ENCODE data around the gene N4BP3.
A peak's percentile ranks its signal among the peaks of the same experiment; 100 is the strongest.

N4BP3 gene

DNA sequence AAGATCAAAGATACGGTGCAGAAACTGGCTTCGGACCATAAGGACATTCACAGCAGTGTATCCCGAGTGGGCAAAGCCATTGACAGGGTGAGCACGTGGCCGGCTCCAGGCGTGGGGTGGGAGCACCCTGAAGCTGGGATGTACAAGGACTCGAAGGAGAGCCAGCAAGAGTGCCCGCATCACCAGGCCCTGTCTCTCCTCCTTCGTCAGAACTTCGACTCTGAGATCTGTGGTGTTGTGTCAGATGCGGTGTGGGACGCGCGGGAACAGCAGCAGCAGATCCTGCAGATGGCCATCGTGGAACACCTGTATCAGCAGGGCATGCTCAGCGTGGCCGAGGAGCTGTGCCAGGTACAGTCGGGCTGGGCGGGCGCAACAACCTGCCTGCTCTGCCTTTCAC is 29.3 kb downstream of the N4BP3 start:
- Histone ChIP-seq H3K36me3 (peaks cover 85% of the 10 kb centered on the region), H3K4me3 (no peak overlapping the region)
- no peak for TF ChIP-seq Cebpa-rat (IDR thresholded peaks at IDR 0.05)

DNA sequence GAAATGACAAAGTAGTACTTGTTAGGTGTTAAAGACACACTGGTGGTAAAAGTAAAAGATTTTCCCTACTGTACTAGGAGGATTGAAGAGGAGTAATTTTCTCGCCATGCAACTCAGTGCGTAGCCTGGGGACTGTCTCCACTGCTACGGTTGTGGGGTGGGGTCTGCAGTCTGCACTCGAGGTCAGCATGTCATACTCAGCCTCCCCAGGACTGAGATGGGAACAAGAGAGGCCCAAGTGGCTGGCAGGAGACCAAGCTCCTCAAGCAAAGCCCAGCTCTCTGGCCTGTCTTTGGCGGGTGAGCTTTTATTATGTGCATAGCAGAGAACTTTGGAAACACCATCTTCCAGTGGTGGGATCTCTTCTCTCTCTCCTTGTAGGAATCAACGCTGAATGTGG is 29.9 kb downstream of the N4BP3 start:
- no peak for TF ChIP-seq Cebpa-rat (IDR thresholded peaks at IDR 0.05)
- H3K4me2 ChIP-seq = no peak overlapping the region
- no peaks in the 10 kb centered on the region for H3K27me3 ChIP-seq
- no peaks in the 10 kb centered on the region for H3K9me3 ChIP-seq
- H3K9ac ChIP-seq = no peak overlapping the region
- no peak overlapping the region for H3K27ac ChIP-seq
- H3K36me3 ChIP-seq = peaks cover 85% of the 10 kb centered on the region
- H3K4me1 ChIP-seq = no peaks in the 10 kb centered on the region
- H3K4me3 ChIP-seq = no peak overlapping the region
- H4K20me1 ChIP-seq = peaks cover 33% of the 10 kb centered on the region

More for the DNA sequence above, 29.3 kb downstream of the N4BP3 start:
- peaks cover 33% of the 10 kb centered on the region for H4K20me1 ChIP-seq
- no peaks in the 10 kb centered on the region for H3K27me3 ChIP-seq
- no peak overlapping the region for H3K4me2 ChIP-seq
- no peak overlapping the region for H3K27ac ChIP-seq
- H3K9ac ChIP-seq = no peak overlapping the region
- no peaks in the 10 kb centered on the region for H3K9me3 ChIP-seq
- H3K4me1 ChIP-seq = no peaks in the 10 kb centered on the region

DNA sequence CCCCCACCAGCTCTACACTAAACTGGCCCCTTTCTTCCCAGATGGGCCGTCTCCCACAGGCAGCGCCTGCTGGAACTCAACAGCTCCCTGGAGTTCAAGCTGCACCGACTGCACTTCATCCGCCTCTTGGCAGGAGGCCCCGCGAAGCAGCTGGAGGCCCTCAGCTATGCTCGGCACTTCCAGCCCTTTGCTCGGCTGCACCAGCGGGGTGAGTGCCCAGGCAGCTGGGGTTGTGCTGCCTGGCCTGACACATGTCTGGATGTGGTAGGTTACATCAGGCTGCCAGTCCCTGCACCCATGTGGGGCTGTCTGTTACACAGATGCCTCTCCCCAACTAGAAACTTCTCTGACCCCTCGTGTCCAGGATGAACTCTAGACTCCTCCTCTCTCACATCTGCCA is 30.6 kb downstream of the N4BP3 start:
- Histone ChIP-seq H3K27me3 (no peaks in the 10 kb centered on the region), H3K4me3 (no peak overlapping the region), H4K20me1 (peaks cover 40% of the 10 kb centered on the region), H3K9ac (no peak overlapping the region), H3K4me1 (no peaks in the 10 kb centered on the region), H3K4me2 (no peak overlapping the region), H3K27ac (no peak overlapping the region), H3K9me3 (no peaks in the 10 kb centered on the region), H3K36me3 (peaks cover 91% of the 10 kb centered on the region)
- TF ChIP-seq Cebpa-rat (IDR thresholded peaks at IDR 0.05) = no peak

DNA sequence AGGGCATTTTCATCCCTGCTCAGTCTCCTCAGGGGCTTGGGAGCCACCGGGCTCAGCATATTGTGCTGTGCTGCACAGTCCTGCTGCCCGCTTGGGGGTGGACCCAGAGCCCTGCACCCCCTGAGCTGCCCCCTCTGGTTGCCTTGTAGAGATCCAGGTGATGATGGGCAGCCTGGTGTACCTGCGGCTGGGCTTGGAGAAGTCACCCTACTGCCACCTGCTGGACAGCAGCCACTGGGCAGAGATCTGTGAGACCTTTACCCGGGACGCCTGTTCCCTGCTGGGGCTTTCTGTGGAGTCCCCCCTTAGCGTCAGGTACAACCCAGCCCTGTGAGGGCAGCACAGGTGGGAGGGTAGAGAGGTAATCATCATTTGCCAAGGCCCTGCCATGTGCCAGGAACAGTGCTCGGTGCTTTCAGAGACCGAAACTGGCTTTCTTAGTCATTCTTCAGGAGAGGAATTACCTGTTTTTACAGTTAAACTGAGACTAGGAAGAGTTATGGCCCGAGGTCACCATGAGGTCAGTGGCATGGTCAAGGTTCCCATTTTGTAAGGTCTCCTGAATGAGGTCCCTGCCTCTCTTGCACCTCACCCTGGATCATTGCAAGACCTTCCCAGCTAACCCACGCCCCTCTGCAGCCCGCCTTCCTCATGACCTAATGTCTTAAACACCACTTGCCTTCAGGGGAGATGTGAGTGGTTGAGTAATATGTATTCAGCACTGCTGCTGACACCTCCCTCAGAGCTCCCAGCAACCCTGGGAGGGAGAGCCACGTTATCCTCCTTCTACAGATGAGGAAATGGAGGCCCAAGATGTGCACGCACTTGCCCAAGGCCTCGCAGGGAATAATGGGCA is 32.9 kb downstream of the N4BP3 start:
- no peak overlapping the region for H3K27ac ChIP-seq
- H3K36me3 ChIP-seq = peaks cover 100% of the 10 kb centered on the region
- no peak for TF ChIP-seq Cebpa-rat (IDR thresholded peaks at IDR 0.05)
- peaks cover 61% of the 10 kb centered on the region for H4K20me1 ChIP-seq
- H3K9me3 ChIP-seq = no peaks in the 10 kb centered on the region
- H3K4me1 ChIP-seq = no peaks in the 10 kb centered on the region
- no peak overlapping the region for H3K4me3 ChIP-seq
- H3K9ac ChIP-seq = no peak overlapping the region
- no peak overlapping the region for H3K4me2 ChIP-seq
- no peaks in the 10 kb centered on the region for H3K27me3 ChIP-seq

DNA sequence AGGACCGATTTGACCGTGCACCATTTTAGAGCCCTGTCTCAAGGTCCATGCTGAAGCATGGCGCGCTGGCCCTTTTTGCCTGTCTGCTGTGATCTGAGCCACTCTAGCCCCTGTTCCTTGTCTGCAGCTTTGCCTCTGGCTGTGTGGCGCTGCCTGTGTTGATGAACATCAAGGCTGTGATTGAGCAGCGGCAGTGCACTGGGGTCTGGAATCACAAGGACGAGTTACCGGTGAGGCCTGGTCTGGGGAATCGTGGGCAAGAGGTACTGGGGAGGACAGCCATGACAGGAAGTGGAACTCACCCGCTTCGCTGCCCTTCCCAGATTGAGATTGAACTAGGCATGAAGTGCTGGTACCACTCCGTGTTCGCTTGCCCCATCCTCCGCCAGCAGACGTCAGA is 34.1 kb downstream of the N4BP3 start:
- H3K36me3 ChIP-seq = peaks cover 100% of the 10 kb centered on the region
- H3K27ac ChIP-seq = no peak overlapping the region
- H3K4me2 ChIP-seq = no peak overlapping the region
- H3K9ac ChIP-seq = no peak overlapping the region
- no peak for TF ChIP-seq Cebpa-rat (IDR thresholded peaks at IDR 0.05)
- no peak overlapping the region for H3K4me3 ChIP-seq
- peaks cover 67% of the 10 kb centered on the region for H4K20me1 ChIP-seq
- no peaks in the 10 kb centered on the region for H3K27me3 ChIP-seq
- peaks cover 10% of the 10 kb centered on the region for H3K4me1 ChIP-seq
- no peaks in the 10 kb centered on the region for H3K9me3 ChIP-seq

DNA sequence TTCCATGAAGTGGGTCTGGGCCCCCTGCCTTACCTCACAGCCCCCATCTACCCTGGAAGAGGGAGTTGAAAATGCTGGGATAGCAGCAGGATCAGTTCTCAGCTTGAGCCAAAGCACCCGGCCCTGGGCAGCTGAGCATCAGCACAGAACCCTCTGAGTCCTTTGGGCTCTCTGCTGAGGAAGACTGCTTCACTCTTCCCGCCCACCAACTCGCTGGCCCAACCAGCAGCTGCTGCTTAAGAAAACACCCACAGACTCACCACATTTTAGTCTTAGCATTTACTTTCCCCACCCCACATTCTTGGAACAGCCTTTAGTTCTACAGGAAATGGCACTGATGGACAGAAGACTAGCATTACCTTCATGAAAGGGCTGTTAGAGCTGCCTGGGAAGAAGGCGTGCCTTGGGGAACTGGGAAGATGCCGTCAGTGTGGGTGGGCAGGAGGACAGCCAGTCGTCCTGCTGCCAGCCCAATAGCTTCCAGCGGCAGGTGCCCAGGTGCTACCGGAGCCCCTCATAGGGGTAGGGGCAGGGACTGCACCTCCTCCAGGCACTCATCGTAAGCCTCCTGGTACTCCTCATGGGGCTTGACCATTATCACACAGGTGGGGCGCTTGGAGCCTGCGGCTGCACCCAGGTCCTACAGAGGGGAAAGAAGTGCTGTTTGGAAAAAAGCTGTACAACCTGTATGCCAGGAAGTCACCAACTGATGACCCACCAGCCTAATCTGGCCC is 36.0 kb downstream of the N4BP3 start:
- Histone ChIP-seq H3K36me3 (peaks cover 85% of the 10 kb centered on the region), H3K4me2 (no peak overlapping the region), H3K27ac (no peak overlapping the region)

DNA sequence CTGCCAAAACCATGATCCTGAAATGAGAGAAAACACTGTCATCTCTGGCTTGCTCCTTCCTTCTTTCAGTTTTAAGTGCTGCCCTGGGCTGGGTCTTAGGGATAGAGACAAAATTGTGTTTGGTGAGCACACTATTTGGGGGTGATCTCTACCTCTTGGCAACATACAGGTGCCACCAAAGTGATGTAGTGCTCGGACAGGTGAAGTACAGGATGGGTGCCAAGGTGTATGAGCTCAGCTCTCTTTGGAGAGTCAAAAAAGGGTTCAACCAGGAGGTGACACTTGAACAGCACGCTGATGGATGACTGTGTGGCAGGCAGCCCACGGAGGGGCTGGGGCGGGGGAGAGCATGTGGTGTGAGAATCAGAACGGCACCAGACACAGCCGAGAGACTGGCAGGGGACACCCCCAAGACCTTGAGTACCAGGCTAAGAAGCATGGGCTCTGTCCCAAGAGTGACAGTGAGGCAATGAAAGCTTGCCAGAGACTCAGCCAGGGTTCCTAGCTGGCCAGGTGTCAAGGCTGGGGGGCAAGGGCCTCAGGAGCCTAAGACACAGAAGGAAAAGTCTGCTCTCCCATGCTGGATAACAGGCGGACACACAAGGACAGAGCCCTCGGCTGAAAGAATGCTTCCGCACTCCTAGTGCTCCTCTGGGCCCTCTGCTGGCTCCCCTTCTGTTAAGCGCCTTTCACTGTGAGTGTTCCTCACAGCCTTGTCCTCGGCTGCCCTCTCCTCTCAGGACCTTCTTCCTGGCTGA is 37.8 kb downstream of the N4BP3 start:
- peaks cover 67% of the 10 kb centered on the region for H3K36me3 ChIP-seq
- no peak for TF ChIP-seq Cebpa-rat (IDR thresholded peaks at IDR 0.05)
- no peak overlapping the region for H3K4me3 ChIP-seq
- H3K27me3 ChIP-seq = no peaks in the 10 kb centered on the region
- no peak overlapping the region for H3K4me2 ChIP-seq
- H3K9me3 ChIP-seq = no peaks in the 10 kb centered on the region
- no peak overlapping the region for H3K27ac ChIP-seq
- H3K9ac ChIP-seq = peak overlapping the region; percentile 57
- peaks cover 61% of the 10 kb centered on the region for H4K20me1 ChIP-seq
- H3K4me1 ChIP-seq = peaks cover 36% of the 10 kb centered on the region

More for the DNA sequence above, 36.0 kb downstream of the N4BP3 start:
- peaks cover 21% of the 10 kb centered on the region for H3K4me1 ChIP-seq
- H3K9me3 ChIP-seq = no peaks in the 10 kb centered on the region
- no peak for TF ChIP-seq Cebpa-rat (IDR thresholded peaks at IDR 0.05)
- no peaks in the 10 kb centered on the region for H3K27me3 ChIP-seq
- no peak overlapping the region for H3K9ac ChIP-seq
- peaks cover 73% of the 10 kb centered on the region for H4K20me1 ChIP-seq
- no peak overlapping the region for H3K4me3 ChIP-seq

DNA sequence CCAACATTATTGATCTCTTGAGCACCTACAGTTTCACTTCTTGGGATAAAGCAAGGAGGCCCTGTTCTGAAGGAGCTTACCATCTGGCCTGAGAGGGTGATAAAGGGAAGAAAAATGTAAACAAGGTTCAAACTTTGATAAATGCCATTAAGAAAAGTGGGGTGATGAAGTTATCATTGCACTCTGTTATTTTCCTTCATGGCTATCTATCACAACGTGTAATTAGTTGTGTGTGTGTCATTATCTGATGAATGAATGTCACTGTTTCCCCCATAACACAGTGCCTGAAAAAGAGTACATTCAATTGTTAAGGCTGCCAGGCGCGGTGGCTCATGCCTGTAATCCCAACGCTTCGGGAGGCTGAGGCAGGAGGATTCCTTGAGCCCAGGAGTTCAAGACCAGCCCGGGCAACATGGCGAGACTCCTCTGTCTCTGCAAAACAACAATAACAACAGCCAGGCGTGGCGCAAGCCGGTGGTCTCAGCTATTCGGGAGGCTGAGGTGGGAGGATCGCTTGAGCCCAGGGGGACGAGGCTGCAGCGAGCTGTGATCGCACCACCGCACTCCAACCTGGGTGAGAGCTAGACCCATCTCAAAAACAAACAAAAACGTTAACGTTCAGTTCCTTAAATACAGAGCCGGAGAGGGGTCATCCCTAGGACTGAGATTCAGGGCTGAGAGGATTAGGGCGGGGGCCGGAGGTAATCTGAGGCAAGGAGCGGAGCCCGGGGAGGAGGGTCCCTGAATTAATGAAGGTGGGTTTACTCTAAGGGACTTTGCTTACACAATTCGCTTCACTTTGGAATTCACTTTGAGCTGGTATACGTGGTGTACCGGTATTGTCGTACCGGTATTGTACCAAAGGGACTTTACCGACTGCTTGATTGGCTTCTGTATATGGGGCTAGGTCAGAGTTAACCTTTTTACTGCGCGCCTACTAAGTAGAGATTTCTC is 39.4 kb downstream of the N4BP3 start:
- TF ChIP-seq Cebpa-rat (IDR thresholded peaks at IDR 0.05) = no peak
- H3K9ac ChIP-seq = peak overlapping the region; percentile 91
- peak overlapping the region; percentile 81 for H3K27ac ChIP-seq
- H3K4me1 ChIP-seq = peaks cover 36% of the 10 kb centered on the region
- H3K36me3 ChIP-seq = peaks cover 51% of the 10 kb centered on the region
- H3K4me3 ChIP-seq = peak overlapping the region; percentile 85
- no peaks in the 10 kb centered on the region for H3K9me3 ChIP-seq
- H3K27me3 ChIP-seq = no peaks in the 10 kb centered on the region
- H3K4me2 ChIP-seq = peak overlapping the region; percentile 99
- peaks cover 45% of the 10 kb centered on the region for H4K20me1 ChIP-seq
